Measurements from ENCODE around the gene ZSWIM5.

The ZSWIM5 gene

DNA sequence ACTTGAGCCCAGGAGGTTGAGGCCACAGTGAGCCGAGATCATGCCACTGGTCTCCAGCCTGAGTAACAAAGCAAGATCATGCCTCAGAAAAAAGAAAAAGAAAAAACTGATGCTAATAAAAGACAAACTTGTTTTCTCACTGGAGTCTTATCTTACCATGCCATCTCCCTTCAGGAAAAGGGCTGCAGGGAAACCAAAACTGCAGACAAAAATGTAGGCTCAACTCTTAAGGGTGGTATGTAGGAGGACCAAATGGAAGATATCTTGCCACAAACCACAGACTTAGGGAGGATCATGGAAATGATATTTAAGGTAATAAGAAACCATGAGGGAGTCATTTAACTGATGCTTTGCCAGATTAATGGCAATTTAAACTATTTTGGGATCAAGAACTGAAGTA, 161.5 kb downstream of the ZSWIM5 start:
- TF ChIP-seq, protein P1, sequence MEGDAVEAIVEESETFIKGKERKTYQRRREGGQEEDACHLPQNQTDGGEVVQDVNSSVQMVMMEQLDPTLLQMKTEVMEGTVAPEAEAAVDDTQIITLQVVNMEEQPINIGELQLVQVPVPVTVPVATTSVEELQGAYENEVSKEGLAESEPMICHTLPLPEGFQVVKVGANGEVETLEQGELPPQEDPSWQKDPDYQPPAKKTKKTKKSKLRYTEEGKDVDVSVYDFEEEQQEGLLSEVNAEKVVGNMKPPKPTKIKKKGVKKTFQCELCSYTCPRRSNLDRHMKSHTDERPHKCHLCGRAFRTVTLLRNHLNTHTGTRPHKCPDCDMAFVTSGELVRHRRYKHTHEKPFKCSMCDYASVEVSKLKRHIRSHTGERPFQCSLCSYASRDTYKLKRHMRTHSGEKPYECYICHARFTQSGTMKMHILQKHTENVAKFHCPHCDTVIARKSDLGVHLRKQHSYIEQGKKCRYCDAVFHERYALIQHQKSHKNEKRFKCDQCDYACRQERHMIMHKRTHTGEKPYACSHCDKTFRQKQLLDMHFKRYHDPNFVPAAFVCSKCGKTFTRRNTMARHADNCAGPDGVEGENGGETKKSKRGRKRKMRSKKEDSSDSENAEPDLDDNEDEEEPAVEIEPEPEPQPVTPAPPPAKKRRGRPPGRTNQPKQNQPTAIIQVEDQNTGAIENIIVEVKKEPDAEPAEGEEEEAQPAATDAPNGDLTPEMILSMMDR (IDR thresholded peaks at IDR 0.05; ENCODE audit: borderline replicate concordance, insufficient read depth, low read depth, low read length), result no peak
- H3K4me3 ChIP-seq (ENCODE audit: low read depth, low read length), result no peak overlapping the region

DNA sequence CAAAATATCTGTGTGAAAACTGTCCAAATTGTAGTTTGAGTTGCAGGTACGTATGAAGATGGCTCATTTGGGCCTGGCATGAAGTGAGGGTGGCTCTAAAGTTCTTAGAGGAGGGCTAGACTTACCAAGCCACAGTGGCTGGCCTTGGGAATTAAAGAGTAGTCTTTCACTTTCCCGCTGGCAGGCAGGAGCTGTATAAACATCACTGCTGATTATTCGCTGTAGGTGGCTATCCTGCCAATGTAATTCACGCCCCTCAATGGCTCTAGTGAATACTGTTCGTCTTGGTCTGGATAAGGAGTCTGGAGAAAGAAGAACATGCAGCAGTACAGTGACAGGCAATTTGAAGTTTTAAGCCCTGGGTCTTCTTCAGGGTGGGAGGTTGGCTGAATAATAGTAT, 163.3 kb downstream of the ZSWIM5 start:
- no peak overlapping the region for H3K4me3 ChIP-seq (ENCODE audit: low read depth, low read length)
- TF ChIP-seq, protein P1 (IDR thresholded peaks at IDR 0.05; ENCODE audit: borderline replicate concordance, insufficient read depth, low read depth, low read length), result no peak

DNA sequence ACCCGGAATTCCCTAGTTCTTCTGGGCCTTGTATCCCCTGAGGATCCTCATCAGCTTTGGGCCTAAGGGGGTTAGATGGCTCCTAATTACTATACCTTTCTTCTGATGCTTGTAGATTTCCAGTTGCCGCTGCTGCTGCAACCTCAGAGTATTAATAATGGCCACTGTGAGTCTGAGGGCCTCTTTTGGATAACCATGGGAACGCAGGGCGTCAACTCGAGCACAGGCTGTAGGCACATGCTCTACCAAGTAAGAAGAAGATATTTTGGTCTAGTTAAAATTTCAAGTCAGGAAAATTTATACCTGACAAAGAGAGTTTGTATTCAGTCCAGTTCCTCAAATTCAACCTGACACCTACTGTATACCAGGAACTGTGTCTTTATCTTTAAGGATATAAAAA, 166.1 kb downstream of the ZSWIM5 start:
- no peak overlapping the region for H3K4me3 ChIP-seq (ENCODE audit: low read depth, low read length)
- TF ChIP-seq, protein P1 (IDR thresholded peaks at IDR 0.05; ENCODE audit: borderline replicate concordance, insufficient read depth, low read depth, low read length), result no peak

DNA sequence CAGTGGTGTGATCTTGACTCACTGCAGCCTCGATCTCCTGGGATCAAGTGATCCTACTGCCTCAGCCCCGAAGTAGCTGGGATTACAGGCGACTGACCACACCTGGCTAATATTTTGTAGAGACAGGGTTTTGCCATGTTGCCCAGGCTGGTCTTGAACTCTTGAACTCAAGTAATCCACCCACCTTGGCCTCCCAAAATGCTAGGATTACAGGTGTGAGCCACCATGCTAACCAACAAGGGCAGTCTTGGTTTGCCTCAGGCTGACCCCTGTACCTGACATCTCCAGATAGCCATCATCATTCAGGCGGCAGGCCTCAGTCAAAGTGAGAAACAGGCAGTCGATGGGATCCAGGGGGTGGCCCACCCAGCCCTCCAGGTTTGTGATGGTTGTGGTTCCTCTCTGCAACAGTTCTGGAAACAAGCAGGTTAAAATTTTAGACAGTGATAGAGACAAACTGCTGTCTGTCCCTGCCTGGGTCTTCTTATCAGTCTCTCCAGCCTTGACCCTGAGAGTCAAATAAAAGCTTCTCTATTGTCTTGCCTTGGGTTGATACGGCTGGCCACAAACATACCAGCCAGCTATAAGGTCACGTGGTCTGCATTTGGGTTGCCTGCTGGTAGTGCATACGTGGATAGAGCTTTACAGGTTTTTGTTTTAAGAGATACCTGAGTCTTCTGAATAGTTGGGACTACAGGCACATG, 167.6 kb downstream of the ZSWIM5 start:
- no peak overlapping the region for H3K4me3 ChIP-seq (ENCODE audit: low read depth, low read length)
- TF ChIP-seq, protein P1 (IDR thresholded peaks at IDR 0.05; ENCODE audit: borderline replicate concordance, insufficient read depth, low read depth, low read length), result no peak

DNA sequence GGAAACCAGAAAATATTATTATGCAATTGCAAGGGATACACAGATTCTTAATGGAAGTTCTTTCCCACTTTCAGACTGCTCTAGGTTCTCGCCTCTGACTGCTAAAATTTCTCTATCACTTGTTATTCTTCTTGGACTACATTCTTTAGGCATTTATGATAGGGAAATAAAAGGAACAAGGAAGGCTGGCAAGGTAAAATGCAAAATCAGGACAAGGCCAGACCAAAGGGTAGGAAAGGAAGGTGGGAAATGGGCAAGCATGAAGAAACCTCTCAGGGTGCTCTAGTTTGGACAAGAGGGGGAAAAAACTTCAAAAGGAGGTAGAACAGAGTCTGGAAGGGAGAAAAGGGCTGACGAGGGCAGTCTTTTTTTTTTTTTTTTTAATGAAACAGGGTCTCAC, 168.2 kb downstream of the ZSWIM5 start:
- TF ChIP-seq, protein P1 (IDR thresholded peaks at IDR 0.05; ENCODE audit: borderline replicate concordance, insufficient read depth, low read depth, low read length), result no peak
- H3K4me3 ChIP-seq (ENCODE audit: low read depth, low read length), result no peak overlapping the region

DNA sequence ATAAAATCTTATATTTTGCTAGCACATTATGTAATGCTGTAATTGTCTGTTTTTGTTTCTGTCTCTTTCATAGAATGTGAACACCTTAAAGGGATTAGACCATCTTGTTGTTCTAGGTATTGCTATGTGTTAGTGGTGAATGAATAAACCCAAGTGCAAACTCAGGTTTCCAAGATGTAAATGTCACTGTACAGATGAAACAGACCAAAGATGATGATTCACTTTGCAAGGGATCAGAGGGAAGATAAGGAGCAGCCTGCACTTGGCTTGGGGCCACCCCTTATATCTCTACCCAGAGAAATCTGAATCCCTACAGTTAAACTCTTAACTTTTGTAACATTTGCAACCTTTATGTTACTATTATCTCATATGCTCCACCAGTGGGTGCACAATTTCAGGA, 168.9 kb downstream of the ZSWIM5 start:
- TF ChIP-seq, protein P1 (IDR thresholded peaks at IDR 0.05; ENCODE audit: borderline replicate concordance, insufficient read depth, low read depth, low read length), result no peak
- no peak overlapping the region for H3K4me3 ChIP-seq (ENCODE audit: low read depth, low read length)

DNA sequence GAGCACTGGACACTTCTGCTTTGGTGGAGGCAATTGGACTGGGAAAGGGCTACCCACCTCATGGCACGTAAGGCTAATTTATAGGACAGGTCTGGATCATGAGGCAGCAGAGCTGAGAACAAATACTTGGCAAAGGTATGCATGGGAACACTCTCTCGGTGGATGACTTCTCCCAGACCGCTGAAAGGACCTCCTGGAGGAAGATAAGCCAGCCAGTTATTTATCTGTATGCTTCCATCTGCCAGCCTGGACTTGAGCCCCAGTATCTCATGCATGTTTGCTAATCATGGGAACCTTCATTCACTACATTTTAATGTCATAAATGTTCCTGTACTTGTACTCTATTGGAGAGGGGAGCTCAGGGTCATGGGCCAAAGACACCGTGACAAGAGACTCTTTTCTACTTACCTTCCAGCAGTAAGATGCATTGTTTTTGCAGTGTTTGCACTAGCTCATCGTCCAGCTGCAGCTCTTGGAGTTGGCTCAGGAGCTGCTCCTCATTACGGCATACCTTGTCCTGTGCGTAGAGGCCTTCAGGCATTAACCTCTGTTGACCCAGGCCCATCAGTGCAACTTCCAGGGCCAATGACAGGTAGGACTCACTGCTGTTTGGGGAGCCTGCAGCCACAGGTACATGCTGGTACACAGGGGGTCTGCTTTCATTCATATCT, 170.6 kb downstream of the ZSWIM5 start:
- no peak overlapping the region for H3K4me3 ChIP-seq (ENCODE audit: low read depth, low read length)
- TF ChIP-seq, protein P1 (IDR thresholded peaks at IDR 0.05; ENCODE audit: borderline replicate concordance, insufficient read depth, low read depth, low read length), result no peak

Data from GM12875 (cell line).